ENCODE data around the gene SEC24D. TPM values are rescaled to one million over a fixed set of nuclear protein-coding genes. Genes with fewer than 3 reads are reported as not detected.

Gene SEC24D
- total and polyA plus RNA-seq, 2 of the 8 experiments (the other 6 are each of a cell fraction or from before 2014, with no cell fraction given): 28.9 to 91.6 TPM

DNA sequence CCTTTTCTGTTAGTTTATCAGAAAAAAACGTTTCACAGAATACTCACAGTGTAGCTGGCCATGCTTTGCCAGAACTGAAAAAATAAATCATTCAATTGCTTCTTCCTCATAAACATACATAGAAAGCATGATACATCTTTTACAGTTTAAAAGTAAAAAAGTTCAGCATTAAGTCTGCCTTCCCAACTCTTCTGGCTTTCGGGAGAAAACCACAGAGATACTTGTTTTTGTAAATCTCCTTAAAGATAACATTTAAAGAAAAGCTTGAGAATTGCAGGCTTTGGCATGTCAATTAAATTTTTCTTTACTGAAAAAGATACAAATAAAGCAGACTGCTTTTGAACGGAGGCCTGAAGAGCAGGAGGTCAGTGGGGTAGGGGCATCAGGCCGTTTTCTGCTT, 66.8 kb downstream of the SEC24D start:
- H3K79me2 ChIP-seq (ENCODE audit: control insufficient read depth in 1 of 2, insufficient read depth in 2 of 2, low read length in 2 of 2): no peaks in the 10 kb centered on the region
- H4K8ac ChIP-seq (ENCODE audit: extremely low read depth, insufficient read depth, low read length): no peak overlapping the region
- H3K4me3 ChIP-seq (ENCODE audit: extremely low read depth in 1 of 4, insufficient read depth in 2 of 4, low read depth in 3 of 4, low read length in 4 of 4): no peak overlapping the region
- WGBS, 2 experiments (ENCODE audit: extremely low coverage in 1 of 2, insufficient coverage in 1 of 2, insufficient read length in 1 of 2, insufficient replicate concordance in 2 of 2, low coverage in 1 of 2, low lambda C conversion rate in 2 of 2, missing lambda C conversion rate in 1 of 2): 85% methylated on average over 4 of the region's 4 CpGs; no CpG with 5 or more reads in 1 of the 2 experiments
- H3K4me1 ChIP-seq (replicated peaks in 1 of 4; ENCODE audit: control insufficient read depth in 3 of 4, insufficient read depth in 4 of 4, low read length in 3 of 4): no peaks in the 10 kb centered on the region; a peak in 1 of 7 replicates
- no peak overlapping the region for H3K18ac ChIP-seq (ENCODE audit: extremely low read depth, low read length)
- peaks cover 11 to 42% (median 27%) of the 10 kb centered on the region in 4 experiments; a peak in 7 of 8 replicates for H3K36me3 ChIP-seq (ENCODE audit: control insufficient read depth in 2 of 4, insufficient read depth in 4 of 4, low read length in 3 of 4)
- peaks cover 0 to 4% of the 10 kb centered on the region in 2 experiments for H4K20me1 ChIP-seq (replicated peaks in 1 of 2; ENCODE audit: control insufficient read depth in 1 of 2, insufficient read depth in 2 of 2, low read length in 2 of 2)
- H3K9ac ChIP-seq (replicated peaks in 1 of 4; ENCODE audit: extremely low read depth in 1 of 4, low read depth in 3 of 4, low read length in 3 of 4): no peak overlapping the region
- TF ChIP-seq HDAC6 (IDR thresholded peaks at IDR 0.05; ENCODE audit: low read depth, low read length) (no peak), RFX5 (IDR thresholded peaks at IDR 0.05; ENCODE audit: borderline replicate concordance, low read depth, low read length) (no peak), ZNF274 (IDR thresholded peaks at IDR 0.05; ENCODE audit: borderline replicate concordance, extremely low read depth, low read length) (no peak), E2F6 (IDR thresholded peaks at IDR 0.05) (no peak), SUZ12 (IDR thresholded peaks at IDR 0.05; ENCODE audit: low read length) (no peak), BRCA1 (IDR thresholded peaks at IDR 0.05; ENCODE audit: low read depth, low read length) (no peak), NRF1 (IDR thresholded peaks at IDR 0.05; ENCODE audit: low read depth, low read length) (no peak)
- TF ChIP-seq, protein P1, sequence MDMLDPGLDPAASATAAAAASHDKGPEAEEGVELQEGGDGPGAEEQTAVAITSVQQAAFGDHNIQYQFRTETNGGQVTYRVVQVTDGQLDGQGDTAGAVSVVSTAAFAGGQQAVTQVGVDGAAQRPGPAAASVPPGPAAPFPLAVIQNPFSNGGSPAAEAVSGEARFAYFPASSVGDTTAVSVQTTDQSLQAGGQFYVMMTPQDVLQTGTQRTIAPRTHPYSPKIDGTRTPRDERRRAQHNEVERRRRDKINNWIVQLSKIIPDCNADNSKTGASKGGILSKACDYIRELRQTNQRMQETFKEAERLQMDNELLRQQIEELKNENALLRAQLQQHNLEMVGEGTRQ (IDR thresholded peaks at IDR 0.05; ENCODE audit: low read length): no peak
- TF ChIP-seq, protein P2, sequence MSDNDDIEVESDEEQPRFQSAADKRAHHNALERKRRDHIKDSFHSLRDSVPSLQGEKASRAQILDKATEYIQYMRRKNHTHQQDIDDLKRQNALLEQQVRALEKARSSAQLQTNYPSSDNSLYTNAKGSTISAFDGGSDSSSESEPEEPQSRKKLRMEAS (IDR thresholded peaks at IDR 0.05): no peak
- DNase-seq (ENCODE audit: low read depth in 1 of 2, low spot score in 2 of 2) (no peak), FAIRE-seq (no peak)
- H3K23ac ChIP-seq (ENCODE audit: insufficient read length): no peak overlapping the region
- POLR2A ChIA-PET (ENCODE audit: partially characterized antibody): interaction anchor here (0.8 kb wide), 1 partner anchor 10 kb away, joined by 3 read pairs; no protein-coding TSS in a partner anchor
- H3K79me1 ChIP-seq (ENCODE audit: low read depth, low read length): no peaks in the 10 kb centered on the region
- H2BK120ac ChIP-seq (replicated peaks; ENCODE audit: low read depth, low read length): no peak overlapping the region
- H3K23me2 ChIP-seq (ENCODE audit: low read depth, low read length): no peaks in the 10 kb centered on the region
- H3K27ac ChIP-seq (ENCODE audit: low read depth, low read length): no peak overlapping the region
- CTCF ChIA-PET (ENCODE audit: partially characterized antibody): interaction anchor here (0.8 to 0.9 kb wide), 2 partner anchors 31 to 114 kb away, joined by 3 read pairs; no protein-coding TSS in a partner anchor
- H2BK12ac ChIP-seq (ENCODE audit: low read depth, low read length): no peak overlapping the region
- H2AFZ ChIP-seq (ENCODE audit: low read length): no peak overlapping the region
- no peak overlapping the region for H2BK20ac ChIP-seq (ENCODE audit: low read length)
- no peaks in the 10 kb centered on the region for H3K9me3 ChIP-seq (ENCODE audit: insufficient read depth in 2 of 2, low read depth in 1 of 2, low read length in 1 of 2)
- H4K91ac ChIP-seq (replicated peaks; ENCODE audit: insufficient read length, low read length): no peak overlapping the region
- no peak overlapping the region for H2BK15ac ChIP-seq (ENCODE audit: low read length)
- no peak overlapping the region for H2BK5ac ChIP-seq (ENCODE audit: low read depth, low read length)
- H3K14ac ChIP-seq (ENCODE audit: insufficient read length): no peak overlapping the region
- H4K5ac ChIP-seq (ENCODE audit: insufficient read length, low read depth, low read length): no peak overlapping the region
- H3K56ac ChIP-seq (replicated peaks; ENCODE audit: insufficient read length, low read depth, low read length): no peak overlapping the region
- H2AK5ac ChIP-seq (ENCODE audit: low read depth, low read length): no peak overlapping the region
- H3K27me3 ChIP-seq (replicated peaks in 1 of 4; ENCODE audit: control insufficient read depth in 3 of 4, extremely low read depth in 1 of 4, insufficient read depth in 3 of 4, low read length in 3 of 4): no peaks in the 10 kb centered on the region
- H3K4ac ChIP-seq (replicated peaks; ENCODE audit: insufficient read length, low read depth, low read length): no peak overlapping the region
- no peak overlapping the region for H3K4me2 ChIP-seq (ENCODE audit: insufficient read depth in 1 of 2, low read depth in 2 of 2, low read length in 2 of 2)
